GM18951 (cell line): ENCODE results near the gene REN.

Experiments used
- POLR2A ChIP-seq: IDR thresholded peaks from 4 replicates; pipeline ENCODE4 v1.6.1; 2011; ENCODE audit warnings: mild to moderate bottlenecking; ENCODE audit not compliant: insufficient read length, insufficient read depth; ENCODE audit errors: extremely low read depth
- in situ Hi-C: fragments of 300-500 bp; cut with MboI; formaldehyde crosslinking; loops from one replicate; pipeline ENCODE4 v1.12.0; 2022; ENCODE audit warnings: low sequenced_read_pairs, mixed read lengths, inconsistent platforms; ENCODE audit not compliant: unreplicated experiment

Gene REN

GRCh38 chr1:204147406-204148383 lies 18.4 kb downstream of the REN start:
- no peak for TF ChIP-seq POLR2A
- in situ Hi-C loops, result no loop called here

GRCh38 chr1:204146965-204147364 lies 19.2 kb downstream of the REN start:
- no peak for TF ChIP-seq POLR2A
- in situ Hi-C loops, result no loop called here

GRCh38 chr1:204146309-204146708 lies 19.8 kb downstream of the REN start:
- no peak for TF ChIP-seq POLR2A
- in situ Hi-C loops, result no loop called here

- no peak for TF ChIP-seq POLR2A
- in situ Hi-C loops, result no loop called here
Observed at GRCh38 chr1:204145033-204145504, 21.1 kb downstream of the REN start.

- in situ Hi-C loops, result no loop called here
- no peak for TF ChIP-seq POLR2A
Observed at GRCh38 chr1:204143276-204144041, 22.7 kb downstream of the REN start.

- in situ Hi-C loops, result no loop called here
- TF ChIP-seq POLR2A, result no peak
Observed at GRCh38 chr1:204142032-204142974, 23.8 kb downstream of the REN start.

- in situ Hi-C loops, result no loop called here
Observed at GRCh38 chr1:204141131-204141530, 25.0 kb downstream of the REN start.

GRCh38 chr1:204139952-204140351 lies 26.2 kb downstream of the REN start:
- no peak for TF ChIP-seq POLR2A
- in situ Hi-C loops, result no loop called here

More at GRCh38 chr1:204141131-204141530, 25.0 kb downstream of the REN start:
- no peak for TF ChIP-seq POLR2A

GRCh38 chr1:204139088-204139487 lies 27.0 kb downstream of the REN start:
- in situ Hi-C loops, result no loop called here
- no peak for TF ChIP-seq POLR2A

- in situ Hi-C loops, result no loop called here
- no peak for TF ChIP-seq POLR2A
Observed at GRCh38 chr1:204136814-204137213, 29.3 kb downstream of the REN start.

GRCh38 chr1:204134103-204134502 lies 32.0 kb downstream of the REN start:
- TF ChIP-seq POLR2A, result no peak
- in situ Hi-C loops, result no loop called here

- TF ChIP-seq POLR2A, result no peak
- in situ Hi-C loops, result no loop called here
Observed at GRCh38 chr1:204132718-204133117, 33.4 kb downstream of the REN start.
